Skin of body (tissue), 2 donors: ENCODE measurements around the gene PTAFR. TPM values are rescaled to one million over a fixed set of nuclear protein-coding genes. Genes with fewer than 3 reads are reported as not detected.

ENCODE experiments used
- DNase-seq: peaks from one replicate; lab custom pipeline; 2025; lab: John Stamatoyannopoulos, UW
- total RNA-seq: library from RNA; depleted of rRNA; stranded (reverse); fragments of >200 nt; gene quantifications from one replicate; pipeline ENCODE4 v1.2.3, GENCODE V29; 2014

The PTAFR gene
- total RNA-seq = 3.1 TPM

GRCh38 chr1:28176492-28177470, at the start of gene PTAFR:
Gene PTAFR (minus strand): TSS chr1:28176690. CDS start chr1:28151021, 25,669 bp downstream.
- no peak for DNase-seq

- no peak for DNase-seq
These were observed 36.8 kb upstream of the PTAFR start for GRCh38 chr1:28213315-28213714.

GRCh38 chr1:28209700-28210099, 33.2 kb upstream of the PTAFR start:
- no peak for DNase-seq

- no peak for DNase-seq
These were observed 32.4 kb upstream of the PTAFR start for GRCh38 chr1:28208818-28209441.

- no peak for DNase-seq
These were observed 28.8 kb upstream of the PTAFR start for GRCh38 chr1:28205243-28205642.

GRCh38 chr1:28200234-28200873, 23.9 kb upstream of the PTAFR start:
- DNase-seq = no peak

GRCh38 chr1:28199328-28200233, 23.1 kb upstream of the PTAFR start:
- no peak for DNase-seq

GRCh38 chr1:28197682-28198415, 21.4 kb upstream of the PTAFR start:
- DNase-seq = no peak

GRCh38 chr1:28196330-28196729, 19.8 kb upstream of the PTAFR start:
- no peak for DNase-seq

- DNase-seq = no peak
These were observed 19.3 kb upstream of the PTAFR start for GRCh38 chr1:28195780-28196179.

GRCh38 chr1:28194326-28195035, 18.0 kb upstream of the PTAFR start:
- DNase-seq = no peak

- DNase-seq = no peak
These were observed 17.2 kb upstream of the PTAFR start for GRCh38 chr1:28193701-28194161.

- DNase-seq = no peak
These were observed 14.6 kb upstream of the PTAFR start for GRCh38 chr1:28190996-28191645.

- no peak for DNase-seq
These were observed 14.0 kb upstream of the PTAFR start for GRCh38 chr1:28190337-28190979.

GRCh38 chr1:28185071-28185470, 8.6 kb upstream of the PTAFR start:
- DNase-seq = no peak

- no peak for DNase-seq
These were observed 4.1 kb upstream of the PTAFR start for GRCh38 chr1:28180306-28181305.
